SK-MEL-5 (cell line): ENCODE results near the gene SUMF1. TPM values are rescaled to one million over a fixed set of nuclear protein-coding genes. Genes with fewer than 3 reads are reported as not detected.

Source experiments
- DNase-seq: peaks from one replicate; pipeline ENCODE4 v3.0.0-alpha.2; 2016; ENCODE audit warnings: low read depth, low spot score
- in situ Hi-C: cut with HindIII; loops from 2 replicates; pipeline ENCODE4 v1.10.0; 2016; ENCODE audit warnings: low sequenced_read_pairs, high pct_unique_total_duplicates, low pct_unique_long_range_greater_than_20kb
- total RNA-seq: library from RNA; depleted of rRNA; stranded (reverse); fragments of >200 nt; shearing (Covaris generic); gene quantifications from 2 replicates; pipeline ENCODE4 v1.2.3, GENCODE V29; 2014

SUMF1 gene
- total RNA-seq, 1 experiment from 2014 or later, result 78.2 TPM

GRCh38 chr3:4501927-4502326, 34.9 kb upstream of the SUMF1 start:
- DNase-seq, result no peak
- in situ Hi-C loops, result no loop called here

GRCh38 chr3:4501437-4501836, 34.4 kb upstream of the SUMF1 start:
- no peak for DNase-seq
- in situ Hi-C loops, result no loop called here

- no peak for DNase-seq
- in situ Hi-C loops, result no loop called here
Measured at GRCh38 chr3:4498446-4498845, 31.4 kb upstream of the SUMF1 start.

- DNase-seq, result no peak
- in situ Hi-C loops, result no loop called here
Measured at GRCh38 chr3:4497843-4498324, 30.8 kb upstream of the SUMF1 start.

GRCh38 chr3:4497005-4497692, 30.1 kb upstream of the SUMF1 start:
- in situ Hi-C loops, result no loop called here
- no peak for DNase-seq

GRCh38 chr3:4496087-4496452, 29.0 kb upstream of the SUMF1 start:
- no peak for DNase-seq
- in situ Hi-C loops, result no loop called here

- in situ Hi-C loops, result no loop called here
Measured at GRCh38 chr3:4495294-4496086, 28.4 kb upstream of the SUMF1 start.

GRCh38 chr3:4494895-4495264, 27.8 kb upstream of the SUMF1 start:
- in situ Hi-C loops, result no loop called here
- no peak for DNase-seq

More at GRCh38 chr3:4495294-4496086, 28.4 kb upstream of the SUMF1 start:
- no peak for DNase-seq

GRCh38 chr3:4493941-4494894, 27.1 kb upstream of the SUMF1 start:
- in situ Hi-C loops, result no loop called here
- DNase-seq, result no peak

- peak; percentile 99 for DNase-seq
- in situ Hi-C loops, result no loop called here
Measured at GRCh38 chr3:4493014-4493940, 26.2 kb upstream of the SUMF1 start, which contains the start of gene ITPR1. Gene ITPR1 (plus strand): TSS chr3:4493348. CDS start chr3:4516492, 23,144 bp downstream.

GRCh38 chr3:4492208-4493013, 25.3 kb upstream of the SUMF1 start:
- DNase-seq, result peak; percentile 90
- in situ Hi-C loops, result no loop called here

GRCh38 chr3:4491855-4492207, 24.8 kb upstream of the SUMF1 start:
- in situ Hi-C loops, result no loop called here
- DNase-seq, result peak; percentile 13

- in situ Hi-C loops, result no loop called here
- no peak for DNase-seq
Measured at GRCh38 chr3:4478261-4478660, 11.2 kb upstream of the SUMF1 start.

- no peak for DNase-seq
- in situ Hi-C loops, result no loop called here
Measured at GRCh38 chr3:4476496-4476895, 9.4 kb upstream of the SUMF1 start.

GRCh38 chr3:4475804-4476203, 8.7 kb upstream of the SUMF1 start:
- no peak for DNase-seq
- in situ Hi-C loops, result no loop called here
